Kidney epithelial cell (primary cell): ENCODE results near the gene ZNF785. TPM values are rescaled to one million over a fixed set of nuclear protein-coding genes. Genes with fewer than 3 reads are reported as not detected.
A peak's percentile ranks its signal among the peaks of the same experiment; 100 is the strongest.

ENCODE experiments used
- DNase-seq: peaks from one replicate; pipeline ENCODE4 v3.0.0-alpha.2; 2010; ENCODE audit warnings: low read depth
- H3K27me3 ChIP-seq: 2 replicates; pipeline ENCODE4 v1.6.0; 2011; ENCODE audit warnings: low read length; ENCODE audit not compliant: control insufficient read depth, insufficient read depth
- H3K36me3 ChIP-seq: 2 replicates; pipeline ENCODE4 v1.5.1; 2011; ENCODE audit warnings: low read length; ENCODE audit not compliant: control insufficient read depth, insufficient read depth
- H3K4me3 ChIP-seq: 2 replicates; pipeline ENCODE4 v1.5.1; 2011; ENCODE audit warnings: low read depth, mild to moderate bottlenecking, control low read depth, low read length
- total RNA-seq: library from RNA; depleted of rRNA; stranded (reverse); fragments of >200 nt; gene quantifications from 2 replicates; pipeline ENCODE4 v1.2.3, GENCODE V29; 2015
- TF ChIP-seq, protein P1 (sequence below): IDR thresholded peaks from 2 replicates; pipeline ENCODE4 v1.5.1; 2011; ENCODE audit warnings: mild to moderate bottlenecking, moderate library complexity, low read length, control low read depth, inconsistent platforms; ENCODE audit not compliant: insufficient read depth, poor library complexity, severe bottlenecking

ZNF785 gene
- total RNA-seq, 1 donor from 2014 or later, result 8.8 TPM

- Histone ChIP-seq H3K36me3 (no peaks in the 10 kb centered on the region), H3K4me3 (no peak overlapping the region)
These were observed 20.0 kb downstream of the ZNF785 start for GRCh38 chr16:30565526-30565925.

DNA sequence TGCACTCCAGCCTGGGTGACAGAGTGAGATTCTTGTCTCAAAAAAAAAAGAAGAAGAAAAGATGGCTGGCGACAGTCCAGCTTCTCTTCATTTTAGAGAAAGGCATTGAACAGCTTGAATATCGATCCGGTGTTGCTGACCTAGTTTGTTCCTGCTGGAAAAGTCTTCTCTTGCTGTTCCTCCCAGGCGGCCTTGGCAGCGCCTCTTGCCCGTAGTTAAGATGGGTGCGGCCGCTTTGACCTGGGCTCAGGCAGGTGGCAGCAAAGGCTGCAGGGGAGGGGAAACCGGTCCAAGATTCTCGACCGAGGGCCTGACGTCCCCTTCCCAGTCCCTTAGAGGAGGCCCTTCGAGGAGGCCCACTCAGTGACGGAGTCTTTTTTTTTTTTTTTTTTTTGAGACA, 23.5 kb downstream of the ZNF785 start:
- no peak for DNase-seq
- Histone ChIP-seq H3K4me3 (no peak overlapping the region), H3K27me3 (no peaks in the 10 kb centered on the region), H3K36me3 (no peaks in the 10 kb centered on the region)
- TF ChIP-seq, protein P1, sequence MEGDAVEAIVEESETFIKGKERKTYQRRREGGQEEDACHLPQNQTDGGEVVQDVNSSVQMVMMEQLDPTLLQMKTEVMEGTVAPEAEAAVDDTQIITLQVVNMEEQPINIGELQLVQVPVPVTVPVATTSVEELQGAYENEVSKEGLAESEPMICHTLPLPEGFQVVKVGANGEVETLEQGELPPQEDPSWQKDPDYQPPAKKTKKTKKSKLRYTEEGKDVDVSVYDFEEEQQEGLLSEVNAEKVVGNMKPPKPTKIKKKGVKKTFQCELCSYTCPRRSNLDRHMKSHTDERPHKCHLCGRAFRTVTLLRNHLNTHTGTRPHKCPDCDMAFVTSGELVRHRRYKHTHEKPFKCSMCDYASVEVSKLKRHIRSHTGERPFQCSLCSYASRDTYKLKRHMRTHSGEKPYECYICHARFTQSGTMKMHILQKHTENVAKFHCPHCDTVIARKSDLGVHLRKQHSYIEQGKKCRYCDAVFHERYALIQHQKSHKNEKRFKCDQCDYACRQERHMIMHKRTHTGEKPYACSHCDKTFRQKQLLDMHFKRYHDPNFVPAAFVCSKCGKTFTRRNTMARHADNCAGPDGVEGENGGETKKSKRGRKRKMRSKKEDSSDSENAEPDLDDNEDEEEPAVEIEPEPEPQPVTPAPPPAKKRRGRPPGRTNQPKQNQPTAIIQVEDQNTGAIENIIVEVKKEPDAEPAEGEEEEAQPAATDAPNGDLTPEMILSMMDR, result no peak

More at GRCh38 chr16:30565526-30565925, 20.0 kb downstream of the ZNF785 start:
- DNase-seq, result no peak
- no peaks in the 10 kb centered on the region for H3K27me3 ChIP-seq
- TF ChIP-seq, protein P1, result no peak

DNA sequence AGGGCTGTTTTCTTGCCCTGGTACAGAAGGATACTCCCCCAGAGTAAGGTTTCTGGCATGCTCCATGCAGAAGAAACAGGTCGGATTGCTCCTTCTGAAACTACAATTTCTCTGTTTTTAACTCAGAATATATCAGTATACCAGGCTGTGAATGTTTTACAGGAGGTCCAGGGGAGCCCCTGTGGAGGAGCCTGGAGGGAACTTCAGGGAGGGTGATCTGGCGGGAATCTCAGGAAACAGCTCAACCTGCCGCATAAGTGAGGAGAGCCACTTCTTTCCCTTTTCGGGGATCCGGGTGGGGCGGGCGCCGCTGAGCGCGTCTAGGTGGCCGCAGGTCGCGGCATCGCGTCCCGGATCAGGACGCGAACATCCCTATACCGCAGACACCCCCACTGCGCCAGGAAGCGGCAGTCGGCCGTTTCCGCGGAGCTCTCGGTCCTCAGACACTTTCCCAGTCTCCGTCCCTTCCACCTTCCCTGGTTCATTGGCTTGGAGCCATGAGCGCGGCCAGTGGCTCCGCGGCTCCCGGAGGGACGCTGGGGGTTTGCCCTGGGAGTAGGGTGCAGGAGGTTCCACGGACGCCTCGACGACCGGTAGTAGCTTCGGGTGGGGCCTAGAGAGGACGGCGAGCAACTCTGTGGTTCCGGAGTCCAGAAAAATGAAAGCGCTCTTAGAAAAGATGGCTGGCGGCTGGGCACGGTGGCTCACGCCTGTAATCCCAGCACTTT, 24.2 kb downstream of the ZNF785 start:
- H3K4me3 ChIP-seq, result peak overlapping the region; percentile 28
- TF ChIP-seq, protein P1, result no peak
- no peak for DNase-seq
- H3K36me3 ChIP-seq, result no peaks in the 10 kb centered on the region
- no peaks in the 10 kb centered on the region for H3K27me3 ChIP-seq

GRCh38 chr16:30559690-30560089, 25.8 kb downstream of the ZNF785 start:
- DNase-seq, result no peak
- TF ChIP-seq, protein P1, result no peak
- peaks cover 1% of the 10 kb centered on the region for H3K36me3 ChIP-seq
- H3K27me3 ChIP-seq, result no peaks in the 10 kb centered on the region
- H3K4me3 ChIP-seq, result no peak overlapping the region

GRCh38 chr16:30558789-30559377, 26.6 kb downstream of the ZNF785 start:
- TF ChIP-seq, protein P1, result no peak
- Histone ChIP-seq H3K27me3 (no peaks in the 10 kb centered on the region), H3K4me3 (no peak overlapping the region), H3K36me3 (peaks cover 1% of the 10 kb centered on the region)
- DNase-seq, result no peak
